DMS153 treated with DMSO at 0.1 percent for 48 hours (cell line): Measurements from ENCODE around the gene DIDO1.
A peak's percentile ranks its signal among the peaks of the same experiment; 100 is the strongest.
"Not testable (repeated sequence)": the region's sequence is repeated elsewhere in the genome, so short reads cannot be mapped to it uniquely, and the experiment has no call there.

Experiments used
- DNase-seq: peaks from one replicate; lab custom pipeline; 2025; ENCODE audit not compliant: unreplicated experiment; lab: John Stamatoyannopoulos, UW

The DIDO1 gene

GRCh38 chr20:62962891-62963613 is 36.7 kb upstream of the DIDO1 start:
- DNase-seq, result no peak

- DNase-seq, result no peak
Observed at GRCh38 chr20:62962221-62962879, 36.0 kb upstream of the DIDO1 start.

GRCh38 chr20:62961799-62962198 is 35.5 kb upstream of the DIDO1 start:
- no peak for DNase-seq

GRCh38 chr20:62961310-62961783 is 35.0 kb upstream of the DIDO1 start:
- DNase-seq, result no peak

- not testable (repeated sequence) for DNase-seq
Observed at GRCh38 chr20:62960446-62961309, 34.4 kb upstream of the DIDO1 start.

- DNase-seq, result no peak
Observed at GRCh38 chr20:62959998-62960436, 33.7 kb upstream of the DIDO1 start.

- DNase-seq, result no peak
Observed at GRCh38 chr20:62959101-62959971, 33.0 kb upstream of the DIDO1 start.

GRCh38 chr20:62958388-62959100 is 32.2 kb upstream of the DIDO1 start:
- DNase-seq, result no peak

GRCh38 chr20:62957136-62958117 is 31.1 kb upstream of the DIDO1 start:
- DNase-seq, result no peak

- no peak for DNase-seq
Observed at GRCh38 chr20:62956387-62957135, 30.3 kb upstream of the DIDO1 start.

GRCh38 chr20:62955519-62956386 is 29.4 kb upstream of the DIDO1 start:
- no peak for DNase-seq

GRCh38 chr20:62953839-62954703 is 27.8 kb upstream of the DIDO1 start:
- DNase-seq, result peak; percentile 81

- no peak for DNase-seq
Observed at GRCh38 chr20:62952968-62953838, 26.9 kb upstream of the DIDO1 start.

- DNase-seq, result no peak
Observed at GRCh38 chr20:62952373-62952967, 26.2 kb upstream of the DIDO1 start, which contains the start of gene SLC17A9. TSS of gene SLC17A9 (plus strand) at chr20:62952709. CDS start at chr20:62952831, 122 bp downstream.
